Osteoblast (primary cell): ENCODE data around the gene OR1F1. TPM values are rescaled to one million over a fixed set of nuclear protein-coding genes. Genes with fewer than 3 reads are reported as not detected.
"Not testable (repeated sequence)": the region's sequence is repeated elsewhere in the genome, so short reads cannot be mapped to it uniquely, and the experiment has no call there.

Experiments
- DNase-seq: peaks from one replicate; pipeline ENCODE4 v3.0.0; 2011; ENCODE audit warnings: low spot score, mixed read lengths; ENCODE audit not compliant: insufficient read length; ENCODE audit errors: missing footprints
- H2AFZ ChIP-seq: 2 replicates; pipeline ENCODE4 v1.6.0; 2011; ENCODE audit warnings: mild to moderate bottlenecking, low read length
- H3K27ac ChIP-seq: 2 replicates; pipeline ENCODE4 v1.5.1; 2011; ENCODE audit warnings: mild to moderate bottlenecking, low read depth, low read length, moderate library complexity
- H3K27me3 ChIP-seq: 2 replicates; pipeline ENCODE4 v1.6.0; 2012; ENCODE audit warnings: mild to moderate bottlenecking, control low read depth, inconsistent platforms, low read length, moderate library complexity; ENCODE audit not compliant: insufficient read depth
- H3K36me3 ChIP-seq: 2 replicates; pipeline ENCODE4 v1.5.1; 2011; ENCODE audit warnings: mild to moderate bottlenecking, low read length, control low read depth, moderate library complexity; ENCODE audit not compliant: insufficient read depth
- H3K4me1 ChIP-seq: 2 replicates; pipeline ENCODE4 v1.5.1; 2011; ENCODE audit warnings: mild to moderate bottlenecking, low read length, control low read depth, moderate library complexity; ENCODE audit not compliant: insufficient read depth
- H3K4me2 ChIP-seq: 2 replicates; pipeline ENCODE4 v1.6.0; 2011; ENCODE audit warnings: mild to moderate bottlenecking, low read length; ENCODE audit not compliant: insufficient read depth
- H3K4me3 ChIP-seq: fragments of 200-600 bp; sonication (generic); 3 replicates; pipeline ENCODE4 v1.5.1; 2012; ENCODE audit warnings: mild to moderate bottlenecking, low read length, inconsistent platforms; ENCODE audit not compliant: insufficient read depth
- H3K79me2 ChIP-seq: 2 replicates; pipeline ENCODE4 v1.6.0; 2012; ENCODE audit warnings: mild to moderate bottlenecking, low read length, control low read depth, inconsistent platforms; ENCODE audit not compliant: insufficient read depth
- H3K9me3 ChIP-seq: 2 replicates; pipeline ENCODE4 v1.5.1; 2011; ENCODE audit warnings: low read depth, low read length, control low read depth
- H4K20me1 ChIP-seq: 2 replicates; pipeline ENCODE4 v1.6.0; 2012; ENCODE audit warnings: mild to moderate bottlenecking, low read length, control low read depth; ENCODE audit not compliant: insufficient read depth
- total RNA-seq: library from RNA; depleted of rRNA; stranded (reverse); fragments of >200 nt; gene quantifications from 2 replicates; pipeline ENCODE4 v1.2.3, GENCODE V29; 2012
- TF ChIP-seq, protein P1 (sequence below): IDR thresholded peaks from 2 replicates; pipeline ENCODE4 v1.5.1; 2011; ENCODE audit warnings: mild to moderate bottlenecking, low read depth, low read length, moderate library complexity; ENCODE audit errors: extremely low read depth

Gene OR1F1
- total RNA-seq, 1 donor, result 0.36 TPM

GRCh38 chr16:3175157-3176093, 12.6 kb upstream of the OR1F1 start:
- peak overlapping the region; percentile 11 for H3K4me2 ChIP-seq
- TF ChIP-seq, protein P1, sequence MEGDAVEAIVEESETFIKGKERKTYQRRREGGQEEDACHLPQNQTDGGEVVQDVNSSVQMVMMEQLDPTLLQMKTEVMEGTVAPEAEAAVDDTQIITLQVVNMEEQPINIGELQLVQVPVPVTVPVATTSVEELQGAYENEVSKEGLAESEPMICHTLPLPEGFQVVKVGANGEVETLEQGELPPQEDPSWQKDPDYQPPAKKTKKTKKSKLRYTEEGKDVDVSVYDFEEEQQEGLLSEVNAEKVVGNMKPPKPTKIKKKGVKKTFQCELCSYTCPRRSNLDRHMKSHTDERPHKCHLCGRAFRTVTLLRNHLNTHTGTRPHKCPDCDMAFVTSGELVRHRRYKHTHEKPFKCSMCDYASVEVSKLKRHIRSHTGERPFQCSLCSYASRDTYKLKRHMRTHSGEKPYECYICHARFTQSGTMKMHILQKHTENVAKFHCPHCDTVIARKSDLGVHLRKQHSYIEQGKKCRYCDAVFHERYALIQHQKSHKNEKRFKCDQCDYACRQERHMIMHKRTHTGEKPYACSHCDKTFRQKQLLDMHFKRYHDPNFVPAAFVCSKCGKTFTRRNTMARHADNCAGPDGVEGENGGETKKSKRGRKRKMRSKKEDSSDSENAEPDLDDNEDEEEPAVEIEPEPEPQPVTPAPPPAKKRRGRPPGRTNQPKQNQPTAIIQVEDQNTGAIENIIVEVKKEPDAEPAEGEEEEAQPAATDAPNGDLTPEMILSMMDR, result no peak
- no peaks in the 10 kb centered on the region for H3K79me2 ChIP-seq
- H3K9me3 ChIP-seq, result no peaks in the 10 kb centered on the region
- H2AFZ ChIP-seq, result no peak overlapping the region
- no peak overlapping the region for H3K27ac ChIP-seq
- peak; percentile 90 for DNase-seq
- H3K4me1 ChIP-seq, result no peaks in the 10 kb centered on the region
- H3K27me3 ChIP-seq, result peaks cover 43% of the 10 kb centered on the region
- no peaks in the 10 kb centered on the region for H3K36me3 ChIP-seq
- no peaks in the 10 kb centered on the region for H4K20me1 ChIP-seq
- H3K4me3 ChIP-seq, result peak overlapping the region; percentile 35

DNA sequence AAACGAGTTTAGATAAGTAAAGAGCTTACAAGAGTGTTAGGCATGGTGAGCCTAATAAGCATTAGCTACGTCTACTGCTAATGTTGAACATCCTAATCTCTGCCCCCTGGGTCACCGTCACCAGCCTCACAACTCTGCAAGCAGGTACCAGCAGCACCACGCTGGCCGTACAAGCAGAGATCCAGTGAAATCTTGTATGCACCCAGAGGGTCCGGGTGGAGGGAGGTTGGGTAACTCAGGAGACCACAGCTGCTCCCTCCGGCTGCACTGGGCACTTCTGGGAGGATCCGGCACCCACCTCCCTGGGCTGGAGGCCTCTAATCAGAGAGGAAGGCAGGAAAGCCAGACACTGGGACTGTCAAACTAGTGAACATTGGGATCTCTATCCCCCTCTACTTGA, 8.4 kb upstream of the OR1F1 start:
- H3K27me3 ChIP-seq, result peaks cover 22% of the 10 kb centered on the region
- no peaks in the 10 kb centered on the region for H3K79me2 ChIP-seq
- no peaks in the 10 kb centered on the region for H3K9me3 ChIP-seq
- H3K4me3 ChIP-seq, result no peak overlapping the region
- TF ChIP-seq, protein P1, result no peak
- H3K36me3 ChIP-seq, result no peaks in the 10 kb centered on the region
- no peak overlapping the region for H2AFZ ChIP-seq
- peaks cover 10% of the 10 kb centered on the region for H3K4me1 ChIP-seq
- H4K20me1 ChIP-seq, result no peaks in the 10 kb centered on the region
- no peak overlapping the region for H3K4me2 ChIP-seq
- H3K27ac ChIP-seq, result no peak overlapping the region
- no peak for DNase-seq

DNA sequence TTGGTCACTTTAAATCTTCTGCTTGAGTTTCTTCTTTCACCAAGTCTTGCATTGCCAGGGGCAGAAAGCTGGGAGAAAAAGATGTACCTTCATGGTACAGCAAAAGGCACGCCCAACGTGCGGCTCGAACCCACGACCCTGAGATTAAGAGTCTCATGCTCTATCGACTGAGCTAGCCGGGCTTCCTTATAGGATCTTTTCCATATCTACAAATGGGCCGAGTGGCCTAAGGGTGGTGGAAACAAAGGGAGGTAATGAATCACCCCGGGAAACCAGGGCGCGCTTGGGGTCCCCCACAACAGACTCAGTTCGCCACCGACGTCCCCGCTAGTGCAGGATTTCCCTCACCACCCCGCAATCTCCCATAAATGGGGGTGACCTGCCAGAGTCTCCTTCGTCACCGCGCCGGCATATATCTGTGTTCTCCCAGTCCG, 7.5 kb upstream of the OR1F1 start:
- H3K4me1 ChIP-seq, result peaks cover 10% of the 10 kb centered on the region
- H3K9me3 ChIP-seq, result no peaks in the 10 kb centered on the region
- DNase-seq, result peak; percentile 27
- TF ChIP-seq, protein P1, result no peak
- H3K4me2 ChIP-seq, result no peak overlapping the region
- H3K27ac ChIP-seq, result no peak overlapping the region
- peaks cover 22% of the 10 kb centered on the region for H3K27me3 ChIP-seq
- no peaks in the 10 kb centered on the region for H3K79me2 ChIP-seq
- no peak overlapping the region for H2AFZ ChIP-seq
- H3K36me3 ChIP-seq, result no peaks in the 10 kb centered on the region
- no peak overlapping the region for H3K4me3 ChIP-seq
- H4K20me1 ChIP-seq, result no peaks in the 10 kb centered on the region

- not testable (repeated sequence) for H3K79me2 ChIP-seq, H3K36me3 ChIP-seq, H4K20me1 ChIP-seq, H3K4me2 ChIP-seq, H3K4me3 ChIP-seq, DNase-seq, H2AFZ ChIP-seq, H3K9me3 ChIP-seq, H3K27ac ChIP-seq
- H3K27me3 ChIP-seq, result peaks cover 18% of the 10 kb centered on the region
- H3K4me1 ChIP-seq, result peaks cover 10% of the 10 kb centered on the region
Observed at GRCh38 chr16:3182293-3182607, 5.8 kb upstream of the OR1F1 start.
